SK-N-MC (cell line): ENCODE data around the gene COL6A3.

Experiments used
- EZH2 ChIP-seq: fragments of 200-600 bp; sonication (generic); IDR thresholded peaks from one replicate; pipeline ENCODE4 v1.6.1; 2017; ENCODE audit warnings: antibody characterized with exemption
- POLR2AphosphoS5 ChIP-seq: IDR thresholded peaks from 2 replicates; pipeline ENCODE4 v1.6.1; 2012; ENCODE audit warnings: mild to moderate bottlenecking, low read depth, low read length, borderline replicate concordance

DNA sequence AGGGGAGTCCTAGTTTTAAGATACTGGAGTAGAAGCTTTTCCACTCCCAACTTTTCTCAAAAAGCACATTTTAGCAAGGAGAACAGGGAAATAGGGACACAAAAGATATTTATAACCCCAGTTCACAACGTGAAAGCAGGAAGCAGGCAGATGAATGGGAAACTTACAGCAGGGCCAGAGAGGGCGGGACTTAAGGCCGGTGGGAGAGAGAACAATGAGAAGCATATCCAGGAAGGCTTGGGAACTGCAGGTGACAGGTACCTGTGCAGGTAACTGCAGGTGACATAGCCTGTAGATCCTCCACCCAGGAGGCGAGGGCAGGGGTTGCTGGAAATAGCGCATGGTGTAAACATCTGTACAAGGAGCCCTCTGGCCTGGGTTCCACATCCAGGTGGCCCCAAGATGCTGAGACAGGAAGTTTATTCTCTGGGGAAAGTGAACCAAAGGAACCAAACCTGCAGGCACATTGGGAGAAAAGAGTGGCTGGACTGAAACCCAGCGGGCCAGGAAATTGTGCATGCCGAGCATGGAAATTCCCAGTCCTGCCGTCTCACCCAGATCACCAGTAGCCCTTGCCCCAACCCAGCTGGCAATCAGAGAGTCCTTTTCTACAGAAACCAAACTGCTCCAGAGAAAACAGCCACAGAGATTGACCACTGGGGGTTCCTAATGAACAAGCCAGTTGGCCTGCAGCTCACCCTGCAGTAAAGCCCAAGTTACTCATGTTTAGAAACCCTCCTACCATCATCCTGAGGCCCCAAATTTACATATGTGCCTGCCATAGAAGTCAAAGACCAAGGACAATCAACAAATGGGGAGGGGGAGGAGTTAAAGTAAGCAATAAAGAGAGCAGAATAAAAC is 24.3 kb upstream of the COL6A3 start:
- no peak for TF ChIP-seq EZH2
- no peak for TF ChIP-seq POLR2AphosphoS5
